HepG2 (cell line): ENCODE results near the gene RUVBL2. TPM values are rescaled to one million over a fixed set of nuclear protein-coding genes. Genes with fewer than 3 reads are reported as not detected.

Experiments used
- BATF2 ChIP-seq: sonication (generic); formaldehyde crosslinking; IDR thresholded peaks from 2 replicates; pipeline ENCODE4 v1.8.0; 2022; ENCODE audit warnings: mild to moderate bottlenecking, missing genetic modification reagents, moderate library complexity
- CSRNP2 ChIP-seq: sonication (generic); formaldehyde crosslinking; conservative IDR thresholded peaks from 2 replicates; pipeline ENCODE4 v1.8.0; 2022; ENCODE audit warnings: low read depth, missing genetic modification reagents
- DNMT1 ChIP-seq: sonication (generic); formaldehyde crosslinking; IDR thresholded peaks from 2 replicates; pipeline ENCODE4 v1.5.1; 2020; ENCODE audit warnings: mild to moderate bottlenecking, missing genetic modification reagents
- ELF3 ChIP-seq: IDR thresholded peaks from 2 replicates; pipeline ENCODE4 v1.6.1; 2016; ENCODE audit warnings: missing genetic modification reagents, missing compliant biosample characterization
- FIP1L1 ChIP-seq: fragments of 200-400 bp; formaldehyde crosslinking; IDR thresholded peaks from 2 replicates; pipeline ENCODE4 v1.6.1; 2018; ENCODE audit warnings: low read depth, mild to moderate bottlenecking, low read length, moderate library complexity, borderline replicate concordance; ENCODE audit not compliant: insufficient read depth
- HMGXB4 ChIP-seq, 2 experiments: sonication (generic) in 1 of 2; formaldehyde crosslinking in 1 of 2; IDR thresholded peaks; 2 replicates each; pipeline versions ENCODE4 v1.4.0 to v1.6.1; 2018 to 2020; ENCODE audit warnings: missing genetic modification reagents in 2 of 2, borderline replicate concordance in 1 of 2, low read depth in 1 of 2, mild to moderate bottlenecking in 1 of 2, missing biosample characterization in 1 of 2
- HOXA7 ChIP-seq: sonication (generic); formaldehyde crosslinking; IDR thresholded peaks from 2 replicates; pipeline ENCODE4 v1.8.1; 2022; ENCODE audit warnings: mild to moderate bottlenecking, missing genetic modification reagents, moderate library complexity
- ISL2 ChIP-seq: sonication (generic); formaldehyde crosslinking; IDR thresholded peaks from 2 replicates; pipeline ENCODE4 v1.5.0; 2020; ENCODE audit warnings: missing genetic modification reagents
- THYN1 ChIP-seq: sonication (generic); formaldehyde crosslinking; IDR thresholded peaks from 2 replicates; pipeline ENCODE4 v1.8.1; 2023; ENCODE audit warnings: low read depth, mild to moderate bottlenecking, moderate library complexity, missing genetic modification reagents, borderline replicate concordance
- ZNF235 ChIP-seq: sonication (generic); formaldehyde crosslinking; IDR thresholded peaks from 2 replicates; pipeline ENCODE4 v1.8.1; 2023; ENCODE audit warnings: mild to moderate bottlenecking, missing genetic modification reagents, borderline replicate concordance
- ZNF276 ChIP-seq: sonication (generic); formaldehyde crosslinking; IDR thresholded peaks from 2 replicates; pipeline ENCODE4 v1.4.0; 2020; ENCODE audit warnings: mild to moderate bottlenecking, low read depth, missing genetic modification reagents
- ZNF333 ChIP-seq: sonication (generic); formaldehyde crosslinking; IDR thresholded peaks from 2 replicates; pipeline ENCODE4 v1.4.0; 2020; ENCODE audit warnings: mild to moderate bottlenecking, missing genetic modification reagents, borderline replicate concordance
- ZNF562 ChIP-seq: sonication (generic); formaldehyde crosslinking; IDR thresholded peaks from 2 replicates; pipeline ENCODE4 v1.8.0; 2022; ENCODE audit warnings: missing genetic modification reagents, borderline replicate concordance
- ZNF605 ChIP-seq: sonication (generic); formaldehyde crosslinking; IDR thresholded peaks from 2 replicates; pipeline ENCODE4 v1.8.0; 2022; ENCODE audit warnings: mild to moderate bottlenecking, missing genetic modification reagents
- polyA plus RNA-seq, 8 experiments: library from polyadenylated mRNA; depleted of rRNA in 3 of 8; stranded (reverse) in 7 of 8; unstranded in 1 of 8; fragments of >200 nt; fragmentation: Illumina TruSeq in 4 of 8; extraction: Trizol in 4 of 8; gene quantifications; 2 replicates each; pipeline versions ENCODE4 v1.2.1 to v1.2.3, GENCODE V29; 2011 to 2016; ENCODE audit warnings: low read depth in 4 of 8, missing spikeins in 1 of 8, mixed read lengths in 1 of 8; ENCODE audit not compliant: insufficient read depth in 1 of 8
- total RNA-seq, 5 experiments: library from RNA; depleted of rRNA; stranded (reverse); fragments of >200 nt; fragmentation: Illumina TruSeq; extraction: Trizol; gene quantifications; 2 replicates each; pipeline ENCODE4 v1.2.3, GENCODE V29; 2016; ENCODE audit warnings: low read depth in 1 of 5
- TF ChIP-seq, protein P1 (sequence below): sonication (generic); formaldehyde crosslinking; IDR thresholded peaks from 2 replicates; pipeline ENCODE4 v1.5.0; 2020; ENCODE audit warnings: missing genetic modification reagents
- TF ChIP-seq, protein P2 (sequence below): sonication (generic); formaldehyde crosslinking; IDR thresholded peaks from 2 replicates; pipeline ENCODE4 v1.5.1; 2020; ENCODE audit warnings: missing genetic modification reagents, mild to moderate bottlenecking, borderline replicate concordance

RUVBL2 gene
- total and polyA plus RNA-seq, 2 of the 13 experiments (the other 11 are each of a cell fraction or from before 2014, with no cell fraction given), result 120 to 122 TPM

GRCh38 chr19:48965040-48965805, 28.5 kb upstream of the RUVBL2 start, which contains the start of gene FTL (continued):
- TF ChIP-seq DNMT1 (CRISPR knock-in tag), result no peak
- TF ChIP-seq, protein P1, sequence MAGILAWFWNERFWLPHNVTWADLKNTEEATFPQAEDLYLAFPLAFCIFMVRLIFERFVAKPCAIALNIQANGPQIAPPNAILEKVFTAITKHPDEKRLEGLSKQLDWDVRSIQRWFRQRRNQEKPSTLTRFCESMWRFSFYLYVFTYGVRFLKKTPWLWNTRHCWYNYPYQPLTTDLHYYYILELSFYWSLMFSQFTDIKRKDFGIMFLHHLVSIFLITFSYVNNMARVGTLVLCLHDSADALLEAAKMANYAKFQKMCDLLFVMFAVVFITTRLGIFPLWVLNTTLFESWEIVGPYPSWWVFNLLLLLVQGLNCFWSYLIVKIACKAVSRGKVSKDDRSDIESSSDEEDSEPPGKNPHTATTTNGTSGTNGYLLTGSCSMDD (CRISPR knock-in tag), result no peak
- peak; percentile 77; the same call in 1 of the 2 replicates for TF ChIP-seq HOXA7 (CRISPR knock-in tag)
- TF ChIP-seq ISL2, result peak; percentile 76; the same call in 1 of the 2 replicates
- no peak for TF ChIP-seq CSRNP2 (CRISPR knock-in tag)
- no peak for TF ChIP-seq ZNF235 (CRISPR knock-in tag)
- TF ChIP-seq ZNF333 (CRISPR knock-in tag), result peak; percentile 43; the same call in 1 of the 2 replicates
- peak; percentile 82; the same call in 1 of the 2 replicates for TF ChIP-seq BATF2 (CRISPR knock-in tag)
- peak; percentile 62; the same call in 1 of the 2 replicates for TF ChIP-seq ELF3 (CRISPR knock-in tag)
- no peak for TF ChIP-seq THYN1 (CRISPR knock-in tag)
- TF ChIP-seq ZNF605, result peak; percentile 93
- peak; percentile 86; the same call in 1 of the 2 replicates for TF ChIP-seq ZNF276 (CRISPR knock-in tag)
- peak; percentile 90 for TF ChIP-seq FIP1L1
- TF ChIP-seq HMGXB4 (CRISPR knock-in tag; IDR thresholded peaks at IDR 0.05; ENCODE audit: borderline replicate concordance in 1 of 2, low read depth in 1 of 2), result peak; percentile 13 to 55; a peak in 3 of 4 replicates
- TF ChIP-seq, protein P2, sequence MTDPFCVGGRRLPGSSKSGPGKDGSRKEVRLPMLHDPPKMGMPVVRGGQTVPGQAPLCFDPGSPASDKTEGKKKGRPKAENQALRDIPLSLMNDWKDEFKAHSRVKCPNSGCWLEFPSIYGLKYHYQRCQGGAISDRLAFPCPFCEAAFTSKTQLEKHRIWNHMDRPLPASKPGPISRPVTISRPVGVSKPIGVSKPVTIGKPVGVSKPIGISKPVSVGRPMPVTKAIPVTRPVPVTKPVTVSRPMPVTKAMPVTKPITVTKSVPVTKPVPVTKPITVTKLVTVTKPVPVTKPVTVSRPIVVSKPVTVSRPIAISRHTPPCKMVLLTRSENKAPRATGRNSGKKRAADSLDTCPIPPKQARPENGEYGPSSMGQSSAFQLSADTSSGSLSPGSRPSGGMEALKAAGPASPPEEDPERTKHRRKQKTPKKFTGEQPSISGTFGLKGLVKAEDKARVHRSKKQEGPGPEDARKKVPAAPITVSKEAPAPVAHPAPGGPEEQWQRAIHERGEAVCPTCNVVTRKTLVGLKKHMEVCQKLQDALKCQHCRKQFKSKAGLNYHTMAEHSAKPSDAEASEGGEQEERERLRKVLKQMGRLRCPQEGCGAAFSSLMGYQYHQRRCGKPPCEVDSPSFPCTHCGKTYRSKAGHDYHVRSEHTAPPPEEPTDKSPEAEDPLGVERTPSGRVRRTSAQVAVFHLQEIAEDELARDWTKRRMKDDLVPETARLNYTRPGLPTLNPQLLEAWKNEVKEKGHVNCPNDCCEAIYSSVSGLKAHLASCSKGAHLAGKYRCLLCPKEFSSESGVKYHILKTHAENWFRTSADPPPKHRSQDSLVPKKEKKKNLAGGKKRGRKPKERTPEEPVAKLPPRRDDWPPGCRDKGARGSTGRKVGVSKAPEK (CRISPR knock-in tag), result no peak
- TF ChIP-seq ZNF562 (CRISPR knock-in tag), result no peak
